SU-DHL-6 (cell line): Measurements from ENCODE around the gene TBPL2.

Experiments
- EZH2phosphoT487 ChIP-seq: fragments of 200-600 bp; sonication (generic), shearing (Covaris generic); conservative IDR thresholded peaks from 2 replicates; pipeline ENCODE4 v1.6.1; 2018; ENCODE audit warnings: mild to moderate bottlenecking, antibody characterized with exemption, low read length, moderate library complexity, mixed read lengths
- TF ChIP-seq, protein P1 (sequence below): fragments of 200-600 bp; sonication (generic); IDR thresholded peaks from one replicate; pipeline ENCODE4 v1.5.1; 2017; ENCODE audit warnings: antibody characterized with exemption, mild to moderate bottlenecking, low read length, moderate library complexity; ENCODE audit not compliant: insufficient read depth, poor library complexity, severe bottlenecking

DNA sequence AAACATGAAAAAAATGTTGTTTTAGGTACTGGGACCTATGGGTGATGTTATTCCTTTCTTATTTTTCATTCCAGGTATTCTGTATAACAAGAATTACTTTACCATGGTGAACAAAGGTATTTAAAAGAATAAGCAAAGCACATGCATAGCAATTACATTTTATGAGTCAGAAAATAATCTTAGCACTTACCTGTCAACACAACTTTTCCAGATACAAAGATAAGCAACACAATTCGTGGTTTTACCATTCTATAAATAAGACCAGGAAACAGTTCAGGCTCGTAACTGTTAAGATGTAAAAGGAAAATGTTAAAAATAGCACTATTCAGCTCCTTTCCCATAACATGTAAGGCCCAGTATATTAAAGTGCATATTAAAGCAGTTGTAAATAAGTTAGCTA lies 16.4 kb downstream of the TBPL2 start:
- TF ChIP-seq, protein P1, sequence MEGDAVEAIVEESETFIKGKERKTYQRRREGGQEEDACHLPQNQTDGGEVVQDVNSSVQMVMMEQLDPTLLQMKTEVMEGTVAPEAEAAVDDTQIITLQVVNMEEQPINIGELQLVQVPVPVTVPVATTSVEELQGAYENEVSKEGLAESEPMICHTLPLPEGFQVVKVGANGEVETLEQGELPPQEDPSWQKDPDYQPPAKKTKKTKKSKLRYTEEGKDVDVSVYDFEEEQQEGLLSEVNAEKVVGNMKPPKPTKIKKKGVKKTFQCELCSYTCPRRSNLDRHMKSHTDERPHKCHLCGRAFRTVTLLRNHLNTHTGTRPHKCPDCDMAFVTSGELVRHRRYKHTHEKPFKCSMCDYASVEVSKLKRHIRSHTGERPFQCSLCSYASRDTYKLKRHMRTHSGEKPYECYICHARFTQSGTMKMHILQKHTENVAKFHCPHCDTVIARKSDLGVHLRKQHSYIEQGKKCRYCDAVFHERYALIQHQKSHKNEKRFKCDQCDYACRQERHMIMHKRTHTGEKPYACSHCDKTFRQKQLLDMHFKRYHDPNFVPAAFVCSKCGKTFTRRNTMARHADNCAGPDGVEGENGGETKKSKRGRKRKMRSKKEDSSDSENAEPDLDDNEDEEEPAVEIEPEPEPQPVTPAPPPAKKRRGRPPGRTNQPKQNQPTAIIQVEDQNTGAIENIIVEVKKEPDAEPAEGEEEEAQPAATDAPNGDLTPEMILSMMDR, result no peak
- no peak for TF ChIP-seq EZH2phosphoT487
